Jurkat, Clone E6-1 (cell line): ENCODE data around the gene EHBP1.

ENCODE experiments used
- DNase-seq: peaks from one replicate; pipeline ENCODE4 v3.0.0-alpha.2; 2011; ENCODE audit warnings: low read depth, low spot score
- H3K4me3 ChIP-seq: 2 replicates; pipeline ENCODE4 v1.5.1; 2011; ENCODE audit warnings: mild to moderate bottlenecking, low read length, control low read depth, moderate library complexity

EHBP1 gene

DNA sequence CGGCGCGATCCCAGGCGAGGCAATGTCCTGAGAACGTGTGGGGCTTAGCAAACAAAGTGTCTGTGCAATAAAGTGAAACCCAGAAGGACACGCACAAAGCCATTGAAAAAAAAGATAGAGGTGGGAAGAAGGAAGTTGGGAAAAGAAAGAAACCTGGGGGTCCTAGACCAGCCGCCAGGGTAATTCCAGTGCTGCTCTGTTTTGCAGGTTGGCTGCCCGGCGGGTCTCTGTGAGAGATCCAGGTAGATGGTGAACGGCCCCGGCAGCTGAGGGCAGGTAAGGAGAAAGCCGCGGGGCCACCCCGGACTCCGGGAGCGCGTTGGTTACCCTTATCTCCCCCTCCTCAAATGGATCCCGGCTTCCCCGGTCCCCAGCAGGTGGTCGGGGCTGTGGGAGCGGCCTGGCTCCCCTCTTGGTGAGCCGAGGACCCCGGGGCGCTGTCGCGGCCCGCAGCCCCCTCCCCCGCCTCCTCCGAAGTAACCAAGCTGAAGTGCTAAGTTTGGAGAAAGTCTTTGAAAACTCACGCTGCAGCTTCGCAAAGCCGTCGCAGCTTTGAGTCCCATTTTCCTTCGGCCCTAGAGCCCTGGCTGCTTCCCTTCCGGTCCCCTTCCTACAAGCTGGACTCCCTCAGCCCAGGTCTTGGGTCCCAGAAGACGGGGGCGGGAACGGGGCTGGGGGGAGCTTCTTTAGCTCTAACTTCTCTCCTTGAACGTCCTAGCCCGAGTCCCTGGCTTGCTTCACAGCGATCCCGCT is 345.7 kb downstream of the EHBP1 start:
- peak overlapping the region; percentile 93 for H3K4me3 ChIP-seq
- DNase-seq: no peak

- no peak for DNase-seq
- H3K4me3 ChIP-seq: peak overlapping the region; percentile 93; the same call in 1 of the 2 replicates
These were observed 346.4 kb downstream of the EHBP1 start for GRCh38 chr2:63051795-63052333.

GRCh38 chr2:63052411-63053080 is 347.0 kb downstream of the EHBP1 start:
- no peak overlapping the region for H3K4me3 ChIP-seq
- DNase-seq: no peak

DNA sequence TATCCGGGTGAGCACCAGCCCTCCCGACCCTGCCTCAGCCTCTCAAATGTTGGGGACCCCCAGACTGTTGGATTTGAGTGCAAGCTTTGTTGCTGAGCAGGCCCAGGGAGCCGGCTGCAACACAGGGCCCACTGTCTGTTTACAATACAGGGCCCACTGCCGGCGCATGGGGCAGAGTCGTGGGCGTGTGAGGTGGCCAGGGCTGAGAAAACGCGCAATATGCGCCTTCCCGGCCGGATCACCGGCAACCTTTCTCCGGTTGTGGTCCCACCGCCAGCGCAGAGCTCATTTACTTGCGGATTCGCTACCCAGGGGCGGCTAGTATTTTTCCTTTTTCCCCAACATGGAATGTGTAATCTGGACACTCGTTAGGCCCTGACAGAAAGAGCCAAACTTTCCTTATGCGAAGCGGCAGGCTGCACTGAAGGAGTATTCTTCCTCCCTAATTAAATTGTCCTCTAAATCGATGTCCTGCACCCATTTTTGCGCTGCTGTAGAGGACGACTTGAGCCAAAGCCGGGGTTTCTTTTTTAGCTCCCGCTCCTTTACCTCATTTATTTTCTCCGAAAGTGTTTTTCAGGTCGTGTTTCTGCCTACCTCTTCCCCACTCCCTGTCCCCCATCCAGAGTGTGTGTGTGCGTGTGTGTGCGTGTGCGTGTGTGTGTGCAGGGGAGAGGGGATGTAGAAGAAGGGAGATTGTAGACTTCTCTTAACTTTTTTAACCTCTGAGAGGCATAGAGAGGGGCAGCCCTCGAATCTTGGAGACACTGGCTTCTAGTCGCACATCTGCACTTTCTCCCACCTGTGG is 347.8 kb downstream of the EHBP1 start:
- no peak for DNase-seq
- H3K4me3 ChIP-seq: no peak overlapping the region

- no peak for DNase-seq
- H3K4me3 ChIP-seq: no peak overlapping the region
These were observed 348.5 kb downstream of the EHBP1 start for GRCh38 chr2:63053889-63054602.

DNA sequence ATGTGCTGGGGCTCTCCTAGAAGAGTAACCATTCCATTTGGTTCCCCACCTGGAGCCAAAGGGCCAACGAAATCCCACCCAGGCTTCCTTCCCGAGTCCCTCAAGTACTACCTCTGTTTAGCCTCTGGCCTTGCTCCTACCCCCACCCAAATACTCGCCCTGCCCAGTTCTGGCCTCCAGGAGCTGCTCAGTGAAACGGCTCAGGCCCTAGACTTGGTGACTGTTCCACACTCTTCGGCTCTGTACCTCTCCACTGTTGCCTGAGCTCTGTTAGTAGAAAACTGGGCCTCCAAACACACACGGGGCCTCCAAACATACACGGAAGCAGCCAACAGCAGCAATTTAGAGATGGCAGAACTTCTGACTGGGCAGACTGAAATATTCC is 349.3 kb downstream of the EHBP1 start:
- no peak overlapping the region for H3K4me3 ChIP-seq
- no peak for DNase-seq

DNA sequence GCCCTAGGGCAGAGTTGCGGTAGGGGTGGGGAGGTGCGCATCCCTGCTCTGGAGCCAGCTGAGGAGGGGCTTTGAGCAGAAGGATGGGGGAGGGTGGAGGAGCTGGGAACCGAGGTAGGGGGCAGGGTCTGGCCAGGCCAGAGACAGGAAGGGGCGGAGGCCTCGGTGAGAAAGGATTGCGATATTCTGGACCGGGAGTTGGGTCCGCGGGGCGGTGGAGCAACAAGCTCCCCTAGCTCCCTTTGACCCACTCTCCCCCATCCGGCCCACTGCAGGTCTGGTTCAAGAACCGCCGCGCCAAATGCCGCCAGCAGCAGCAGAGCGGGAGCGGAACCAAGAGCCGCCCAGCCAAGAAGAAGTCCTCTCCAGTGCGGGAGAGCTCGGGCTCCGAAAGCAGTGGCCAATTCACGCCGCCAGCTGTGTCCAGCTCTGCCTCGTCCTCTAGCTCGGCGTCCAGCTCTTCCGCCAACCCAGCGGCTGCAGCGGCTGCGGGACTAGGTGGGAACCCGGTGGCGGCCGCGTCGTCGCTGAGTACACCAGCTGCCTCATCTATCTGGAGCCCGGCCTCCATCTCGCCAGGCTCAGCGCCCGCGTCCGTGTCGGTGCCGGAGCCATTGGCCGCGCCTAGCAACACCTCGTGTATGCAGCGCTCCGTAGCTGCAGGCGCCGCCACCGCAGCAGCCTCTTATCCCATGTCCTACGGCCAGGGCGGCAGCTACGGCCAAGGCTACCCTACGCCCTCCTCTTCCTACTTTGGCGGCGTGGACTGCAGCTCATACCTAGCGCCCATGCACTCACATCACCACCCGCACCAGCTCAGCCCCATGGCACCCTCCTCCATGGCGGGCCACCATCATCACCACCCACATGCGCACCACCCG is 350.0 kb downstream of the EHBP1 start:
- no peak for DNase-seq

GRCh38 chr2:63056107-63057050 is 350.9 kb downstream of the EHBP1 start:
- no peak overlapping the region for H3K4me3 ChIP-seq
- DNase-seq: no peak

More for the DNA sequence above, 350.0 kb downstream of the EHBP1 start:
- H3K4me3 ChIP-seq: no peak overlapping the region

DNA sequence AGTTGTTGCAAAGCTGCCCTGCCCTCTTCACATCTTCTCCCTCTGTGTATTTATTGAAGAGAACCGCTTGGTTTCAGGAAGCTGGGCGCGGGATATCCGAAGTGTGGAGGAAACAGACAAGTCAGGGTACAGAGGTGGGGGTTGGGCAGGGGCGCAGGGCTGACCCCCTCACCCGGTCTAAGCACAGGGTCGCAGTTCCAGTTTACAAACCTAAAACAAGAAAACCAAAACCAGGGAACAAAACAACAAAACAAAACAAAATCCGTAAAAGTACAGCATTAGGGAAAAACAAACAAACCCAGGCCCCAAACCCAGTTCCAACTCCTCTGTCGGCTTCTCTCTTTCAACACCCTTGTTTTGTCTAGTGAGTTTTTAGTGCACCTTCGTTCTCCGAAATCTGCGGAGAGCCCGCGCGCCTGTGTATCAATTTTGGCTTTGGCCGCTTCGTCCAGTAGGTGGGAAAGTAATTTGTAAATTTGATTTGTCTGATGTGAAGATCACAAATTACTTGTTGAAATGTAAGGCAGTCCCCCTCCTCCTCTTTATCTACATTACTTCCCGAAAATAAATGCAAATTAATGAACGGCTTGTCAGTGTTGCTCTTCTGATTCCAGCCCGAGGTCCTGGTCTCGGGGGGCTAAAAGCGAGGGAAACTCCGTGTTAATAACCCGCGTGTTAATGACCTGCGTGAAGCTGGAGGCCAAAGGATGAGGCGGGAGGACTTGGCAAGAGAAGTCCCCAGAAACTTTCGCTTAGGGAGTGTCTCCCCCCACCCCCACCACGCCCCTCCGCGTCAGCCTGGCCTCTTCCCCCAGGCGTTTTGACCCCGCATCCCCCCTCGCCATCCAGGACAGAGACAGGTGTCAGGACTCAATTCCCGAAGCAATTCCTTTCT is 352.0 kb downstream of the EHBP1 start:
- H3K4me3 ChIP-seq: no peak overlapping the region
- no peak for DNase-seq

- no peak overlapping the region for H3K4me3 ChIP-seq
- DNase-seq: no peak
These were observed 352.8 kb downstream of the EHBP1 start for GRCh38 chr2:63058144-63058920.

DNA sequence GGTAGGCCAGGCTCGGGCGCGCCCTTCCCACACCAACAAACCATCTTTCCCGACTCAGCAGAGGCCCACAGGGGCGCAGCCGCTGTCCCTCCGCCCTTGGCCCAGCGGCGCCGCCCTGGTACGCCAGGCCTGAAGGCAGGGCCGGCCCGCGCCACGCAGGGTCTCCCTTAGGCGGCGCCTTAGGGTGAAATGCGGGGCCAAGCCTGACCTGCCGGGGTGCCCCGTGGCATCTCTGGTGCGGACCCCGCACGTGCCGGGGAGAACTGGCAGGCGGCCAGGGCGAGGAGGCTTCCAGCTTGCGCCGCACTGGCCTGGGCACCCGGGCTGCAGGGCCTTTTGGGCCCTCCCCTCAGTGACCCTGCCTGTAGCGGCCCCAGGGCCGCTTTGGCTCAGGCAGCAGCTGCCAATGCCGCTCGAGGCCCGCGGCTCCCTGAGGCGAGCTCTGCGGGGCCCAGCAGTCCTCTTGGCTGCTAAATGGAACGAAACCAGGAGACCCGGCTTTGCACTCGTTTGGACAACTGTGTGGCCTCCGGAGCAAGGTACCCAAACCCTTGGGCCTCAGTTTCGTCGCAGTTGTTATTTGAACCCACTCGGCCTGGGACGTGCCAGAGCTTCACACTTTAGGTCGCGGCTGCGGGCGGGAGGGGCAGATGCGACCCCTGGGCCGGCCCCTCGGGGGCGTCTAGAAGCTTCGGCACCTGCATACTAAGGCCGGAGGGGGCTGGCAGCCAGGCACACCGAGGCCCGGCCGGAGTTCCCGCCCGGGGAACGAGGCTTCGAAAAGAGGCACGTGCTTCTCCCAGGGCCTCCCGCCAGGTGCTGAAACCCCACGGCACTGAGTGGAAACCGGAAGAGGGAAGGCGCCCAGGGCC is 353.6 kb downstream of the EHBP1 start:
- H3K4me3 ChIP-seq: no peak overlapping the region
- no peak for DNase-seq

- DNase-seq: no peak
- no peak overlapping the region for H3K4me3 ChIP-seq
These were observed 354.4 kb downstream of the EHBP1 start for GRCh38 chr2:63059793-63060471.

DNA sequence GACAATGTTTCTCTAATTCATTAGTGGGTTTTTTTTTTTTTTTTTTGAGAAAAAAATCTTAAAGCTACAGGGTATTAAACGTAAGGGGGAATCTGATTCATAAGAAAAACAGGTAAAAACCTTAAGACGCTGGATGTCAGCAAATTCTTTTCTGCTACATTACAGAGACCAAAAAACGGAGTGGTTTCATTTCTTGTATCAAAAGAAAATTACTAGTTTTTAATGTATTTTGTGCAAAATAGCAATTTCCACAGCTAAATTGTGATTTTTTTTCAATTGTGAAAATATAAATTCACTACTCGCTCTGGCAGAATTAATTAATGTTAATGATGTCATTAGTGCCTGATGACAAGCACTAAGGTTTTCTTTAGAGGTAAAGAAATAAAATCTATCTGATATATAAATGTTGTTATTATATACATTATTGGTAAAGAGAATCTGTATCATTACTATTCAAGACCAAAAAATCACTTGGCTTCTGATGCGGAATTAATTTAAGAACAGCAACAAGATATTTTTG is 355.0 kb downstream of the EHBP1 start:
- no peak for DNase-seq

DNA sequence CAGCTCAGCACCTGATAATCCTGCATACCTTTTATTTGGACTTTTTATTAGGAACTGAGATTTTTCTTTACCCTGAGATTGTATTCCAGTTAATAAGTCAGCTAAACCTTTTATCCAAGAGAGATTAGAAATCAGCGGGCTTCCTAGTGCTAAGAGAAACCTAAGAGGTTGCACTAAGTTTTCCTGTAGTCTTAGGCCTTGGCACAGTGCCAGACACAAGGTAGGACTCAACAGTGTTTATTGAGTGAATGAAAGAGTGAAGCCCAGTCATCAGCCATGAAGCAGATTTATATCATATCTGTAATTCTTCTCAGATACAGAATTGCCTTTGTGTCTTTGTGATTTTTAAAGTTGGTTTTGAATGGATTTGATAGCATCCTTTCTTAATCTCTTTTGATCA is 358.7 kb downstream of the EHBP1 start:
- no peak for DNase-seq
- H3K4me3 ChIP-seq: no peak overlapping the region

More for the DNA sequence above, 355.0 kb downstream of the EHBP1 start:
- no peak overlapping the region for H3K4me3 ChIP-seq
